GM12892 (cell line): Measurements from ENCODE around the gene MMS19.

Experiments
- DNase-seq: peaks from one replicate; pipeline ENCODE4 v3.0.0; 2011; ENCODE audit not compliant: insufficient read length
- FAIRE-seq: peaks from 2 replicates; lab custom pipeline; 2011; peaks lifted over from hg19 to GRCh38; lab: Jason Lieb, UNC
- POLR2A ChIP-seq: IDR thresholded peaks from 2 replicates; pipeline ENCODE4 v1.6.1; 2011; ENCODE audit warnings: low read depth, low read length, control low read depth
- POLR2AphosphoS5 ChIP-seq: IDR thresholded peaks from 2 replicates; pipeline ENCODE4 v1.6.1; 2011; ENCODE audit warnings: low read depth, low read length, control low read depth
- TAF1 ChIP-seq: IDR thresholded peaks from 2 replicates; pipeline ENCODE4 v1.6.1; 2011; ENCODE audit warnings: low read depth, mild to moderate bottlenecking, control low read depth, low read length, borderline replicate concordance

The MMS19 gene

GRCh38 chr10:97522937-97523336, 24.7 kb upstream of the MMS19 start:
- DNase-seq, result no peak
- TF ChIP-seq POLR2AphosphoS5, result no peak
- no peak for TF ChIP-seq POLR2A
- TF ChIP-seq TAF1, result no peak
- FAIRE-seq, result no peak

GRCh38 chr10:97522071-97522470, 23.8 kb upstream of the MMS19 start:
- no peak for TF ChIP-seq POLR2A
- TF ChIP-seq TAF1, result no peak
- TF ChIP-seq POLR2AphosphoS5, result no peak
- DNase-seq (no peak), FAIRE-seq (no peak)

DNA sequence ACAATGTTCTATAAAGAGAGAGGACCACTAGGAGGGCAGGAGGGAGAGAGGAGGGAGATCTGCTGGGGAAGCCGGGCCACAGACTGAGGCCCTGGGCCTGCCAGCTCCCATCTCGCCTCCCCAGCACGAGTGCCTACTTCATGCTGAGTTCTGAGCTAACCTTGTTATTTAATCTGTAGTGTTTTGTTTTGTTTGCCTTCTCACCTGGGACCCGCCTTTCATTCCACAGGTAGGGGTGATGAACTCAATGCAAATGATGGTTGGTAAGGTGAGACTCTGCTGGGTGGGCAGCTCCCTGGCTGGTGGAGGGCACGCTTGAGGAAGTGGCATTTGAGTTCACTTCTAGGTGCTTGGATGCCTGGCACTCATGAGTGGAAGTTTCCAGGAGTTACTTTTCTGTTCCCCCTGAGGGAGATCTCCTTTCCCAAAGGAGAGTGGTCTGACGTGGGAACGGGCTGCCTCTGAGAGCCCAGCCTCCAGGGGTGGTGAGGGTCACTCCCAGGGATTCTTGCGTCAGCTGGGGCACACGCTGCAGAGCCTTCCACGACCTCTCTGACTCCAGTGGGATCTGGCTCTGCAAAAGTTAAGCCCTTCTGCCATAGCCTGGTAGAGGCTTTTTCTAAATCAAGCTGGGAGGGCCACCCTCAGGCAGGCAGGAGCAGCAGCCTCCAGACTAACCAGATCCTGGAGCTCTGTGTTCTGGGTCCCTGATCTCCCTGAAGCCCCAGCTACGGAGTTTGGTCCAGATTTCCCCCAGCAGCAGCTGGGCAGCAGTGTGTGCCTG, 22.9 kb upstream of the MMS19 start:
- TF ChIP-seq POLR2A (no peak), TAF1 (no peak), POLR2AphosphoS5 (no peak)
- no peak for FAIRE-seq
- no peak for DNase-seq

DNA sequence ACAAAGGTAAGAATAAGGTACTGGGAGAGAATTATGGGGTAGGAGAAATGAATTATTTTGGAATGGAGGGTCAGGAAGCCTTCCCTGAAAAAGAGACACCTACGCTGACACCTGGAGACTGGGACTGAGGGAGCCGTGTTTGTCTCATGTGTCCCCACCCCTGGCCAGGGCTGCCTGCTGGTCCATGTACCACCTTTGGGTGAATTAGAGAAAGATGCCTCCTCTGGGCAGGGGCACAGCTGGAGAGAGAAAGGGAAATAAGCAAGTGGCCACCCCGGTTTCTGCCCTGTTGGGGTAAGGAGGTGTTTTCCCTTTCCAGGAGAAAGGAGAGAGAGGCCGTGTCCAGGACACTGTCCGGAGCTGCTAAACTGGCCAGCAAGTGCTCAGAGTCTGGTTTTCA, 22.3 kb upstream of the MMS19 start:
- DNase-seq, result no peak
- no peak for TF ChIP-seq POLR2AphosphoS5
- TF ChIP-seq TAF1, result no peak
- no peak for TF ChIP-seq POLR2A
- FAIRE-seq, result no peak

- DNase-seq (no peak), FAIRE-seq (no peak)
- TF ChIP-seq POLR2A, result no peak
- no peak for TF ChIP-seq TAF1
These were observed 21.1 kb upstream of the MMS19 start for GRCh38 chr10:97519342-97519741.

DNA sequence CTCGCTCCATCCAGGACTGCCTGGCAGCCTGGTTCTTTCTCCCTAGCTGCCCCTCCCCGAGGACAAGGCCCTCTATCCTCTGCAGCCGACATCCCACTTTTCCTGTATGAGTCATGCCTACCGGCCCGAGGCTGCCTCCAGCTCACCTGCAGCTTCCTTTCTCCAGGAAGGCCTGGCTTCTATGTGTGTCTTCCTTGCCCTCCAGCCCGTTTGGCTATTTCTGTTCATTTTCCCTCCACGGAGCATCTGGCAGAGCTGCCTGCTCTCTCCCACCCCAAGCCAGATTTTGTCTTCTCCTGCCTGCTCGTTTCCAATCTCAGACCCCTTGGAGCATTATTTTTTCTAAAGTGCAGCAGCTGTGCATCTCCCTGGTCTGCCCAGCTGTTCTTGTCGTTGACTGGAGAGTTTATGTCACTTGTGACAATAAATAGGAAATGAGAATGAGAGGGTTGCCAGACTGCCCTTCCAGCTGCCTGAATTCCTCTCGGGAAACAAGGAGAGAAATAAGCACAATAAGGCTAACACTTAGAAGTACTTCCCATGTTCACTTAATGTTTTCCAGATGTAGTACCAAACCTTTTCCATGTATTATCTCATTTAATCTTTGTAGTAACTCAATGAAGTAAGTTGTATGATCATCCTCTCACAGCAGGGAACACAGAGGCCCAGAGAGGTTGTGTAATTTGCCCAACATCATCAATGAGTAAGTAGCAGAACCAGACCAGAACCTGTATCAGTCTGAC, 20.2 kb upstream of the MMS19 start:
- DNase-seq, result no peak
- TF ChIP-seq POLR2A, result no peak
- TF ChIP-seq POLR2AphosphoS5, result no peak
- no peak for FAIRE-seq

DNA sequence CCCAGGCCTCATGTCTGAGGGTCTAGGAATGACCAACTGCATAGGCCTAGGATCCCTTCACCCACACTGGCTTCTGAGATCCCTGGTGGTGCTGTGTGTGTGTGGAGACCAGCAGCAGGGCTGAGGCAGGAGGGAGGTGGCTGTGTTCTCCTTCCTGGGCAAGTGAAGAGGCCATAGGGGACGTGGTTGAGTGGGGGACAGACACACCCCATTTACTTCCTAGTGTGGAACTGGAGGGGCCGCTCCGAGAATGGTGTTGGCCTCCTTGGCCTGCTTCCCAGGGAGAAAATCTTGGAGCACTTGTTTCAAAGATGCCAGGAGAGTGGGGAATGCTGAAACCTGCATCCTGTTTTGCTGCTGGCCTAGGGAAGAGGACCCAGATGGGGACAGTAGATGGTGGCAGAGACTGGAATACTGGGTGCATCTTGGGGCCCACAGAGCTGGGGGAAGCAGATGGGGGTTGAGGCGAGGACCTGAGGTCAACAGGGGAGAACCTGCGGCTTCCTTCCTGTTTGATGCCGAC, 19.6 kb upstream of the MMS19 start:
- no peak for DNase-seq
- no peak for FAIRE-seq
- no peak for TF ChIP-seq TAF1
- no peak for TF ChIP-seq POLR2A
- no peak for TF ChIP-seq POLR2AphosphoS5

DNA sequence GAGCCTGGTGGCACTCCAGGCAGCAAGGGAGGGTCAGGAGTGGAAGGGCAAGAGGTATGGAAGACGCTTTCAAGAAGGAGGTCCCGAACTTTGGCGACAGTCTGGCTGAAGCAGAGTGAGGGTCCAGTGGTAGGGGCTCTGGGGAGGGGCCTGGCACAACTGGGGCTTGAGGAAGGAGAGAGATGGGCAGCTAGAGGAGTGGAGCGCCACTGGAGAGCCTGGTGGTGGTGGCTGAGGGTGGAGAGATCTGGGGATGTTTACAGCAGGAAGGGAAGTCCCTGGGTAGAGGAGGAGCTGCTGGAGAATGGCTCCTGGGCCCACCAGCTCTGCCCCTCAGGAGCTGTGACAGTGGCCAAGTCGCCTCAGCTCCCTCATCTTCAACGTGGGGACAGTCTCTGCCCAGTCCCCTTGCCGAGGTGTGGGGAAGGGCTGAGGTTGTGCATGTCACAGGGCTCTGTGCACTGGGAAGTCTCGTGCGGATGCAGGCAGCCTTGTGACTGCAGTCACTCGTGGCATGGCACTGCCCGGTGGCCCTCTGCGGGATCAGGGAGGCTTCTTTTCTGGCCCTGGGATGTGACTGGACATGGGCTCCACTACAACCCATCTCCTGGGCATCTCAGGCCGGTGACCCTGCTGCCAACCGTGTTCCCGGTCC, 19.0 kb upstream of the MMS19 start:
- FAIRE-seq (no peak), DNase-seq (no peak)
- TF ChIP-seq POLR2AphosphoS5 (no peak), TAF1 (no peak), POLR2A (no peak)

DNA sequence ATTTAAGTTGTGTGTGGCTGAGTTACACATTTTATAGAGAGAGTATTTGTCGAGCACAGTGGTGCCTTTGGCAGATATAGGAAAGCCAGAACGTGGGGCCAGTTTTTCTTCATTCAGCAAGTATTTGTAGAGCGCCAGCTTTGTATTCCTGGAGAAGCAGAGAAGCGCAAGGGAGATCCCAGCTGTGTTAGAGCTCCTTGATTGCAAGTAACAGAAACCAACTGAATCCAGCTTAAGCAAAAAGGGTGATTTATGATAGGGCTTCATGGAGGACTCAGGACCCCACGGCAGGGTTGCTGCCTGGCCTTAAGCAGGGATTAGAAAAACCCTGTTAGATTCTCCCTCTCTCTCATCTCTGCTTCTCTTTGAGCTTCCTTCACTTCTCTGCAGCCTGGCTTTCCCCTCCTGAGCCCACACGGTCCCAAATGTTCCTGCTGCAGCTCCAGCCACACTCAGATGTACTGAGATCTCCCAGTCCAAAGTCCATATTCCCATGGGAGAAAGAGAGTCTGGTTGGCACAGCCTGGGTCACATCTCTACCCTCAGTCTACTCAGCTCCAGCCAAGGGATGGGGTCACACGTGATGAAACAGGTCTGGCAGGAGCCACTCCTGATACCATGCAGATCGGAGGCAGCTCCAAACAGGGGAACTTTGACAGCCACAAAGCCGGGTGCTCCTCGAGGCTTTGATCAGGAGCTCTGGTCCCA, 17.2 kb upstream of the MMS19 start:
- TF ChIP-seq TAF1, result no peak
- TF ChIP-seq POLR2AphosphoS5, result no peak
- DNase-seq, result no peak
- no peak for FAIRE-seq

DNA sequence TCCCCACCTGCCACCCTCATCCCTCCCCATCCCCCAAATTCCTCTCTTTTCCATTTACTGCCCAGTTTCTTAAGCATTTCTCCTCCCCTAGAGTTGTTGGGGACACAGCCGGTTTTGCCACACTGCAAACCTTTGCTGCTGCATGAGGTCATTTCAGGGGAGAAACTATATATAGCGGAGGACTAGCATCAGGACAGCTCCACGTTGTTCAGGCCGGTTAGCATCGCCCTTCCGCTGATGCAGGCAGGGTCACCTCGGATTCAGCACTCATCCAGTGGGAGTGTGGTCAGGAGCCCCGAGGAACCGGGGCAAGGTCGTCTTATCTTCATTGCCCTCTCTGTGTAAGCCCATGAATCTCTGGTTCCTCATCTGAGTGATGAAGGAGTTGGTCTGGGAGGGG, 16.1 kb upstream of the MMS19 start:
- TF ChIP-seq POLR2A (no peak), TAF1 (no peak), POLR2AphosphoS5 (no peak)
- FAIRE-seq (no peak), DNase-seq (no peak)

DNA sequence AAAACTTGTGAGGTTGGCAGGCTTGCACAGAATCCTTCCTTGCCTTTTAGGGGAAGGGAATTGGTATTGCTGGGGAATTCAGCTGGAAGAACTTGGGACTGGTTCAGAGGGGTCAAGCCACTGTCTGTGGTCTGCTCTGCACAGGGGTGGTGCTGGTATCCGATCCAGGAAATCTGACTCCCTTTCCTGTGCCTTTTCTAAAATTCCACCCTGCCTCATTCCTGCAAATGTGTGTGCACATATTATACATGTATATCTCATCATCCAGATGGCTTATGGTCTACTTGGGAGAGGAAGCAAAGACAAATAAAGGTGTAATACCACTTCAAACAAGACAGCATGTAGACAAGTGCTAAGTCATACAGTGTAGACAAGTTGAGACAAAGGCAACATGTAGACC, 14.8 kb upstream of the MMS19 start:
- TF ChIP-seq POLR2AphosphoS5, result no peak
- TF ChIP-seq POLR2A, result no peak
- no peak for TF ChIP-seq TAF1
- FAIRE-seq (no peak), DNase-seq (no peak)
